C1 segment of cervical spinal cord (tissue), 14 donors: ENCODE measurements around the gene ZBTB38.

Source experiments
- DNase-seq, 14 donors: peaks; one replicate each; lab custom pipeline; 2025; lab: John Stamatoyannopoulos, UW

The ZBTB38 gene

GRCh38 chr3:141367038-141367730 lies 1.1 kb upstream of the ZBTB38 start:
- DNase-seq: no peak

GRCh38 chr3:141368925-141369794 lies 856 bp downstream of the ZBTB38 start:
- peak in 1 of 14 donors; percentile 49 for DNase-seq

GRCh38 chr3:141370065-141370533 lies 1.8 kb downstream of the ZBTB38 start:
- peak in 8 of 14 donors; percentile 28 to 60 (median 46) for DNase-seq

- DNase-seq: no peak
Measured at GRCh38 chr3:141371882-141372281, 3.6 kb downstream of the ZBTB38 start.

- DNase-seq: no peak
Measured at GRCh38 chr3:141372656-141373055, 4.4 kb downstream of the ZBTB38 start.

- DNase-seq: no peak
Measured at GRCh38 chr3:141373232-141373631, 4.9 kb downstream of the ZBTB38 start.

GRCh38 chr3:141373768-141374526 lies 5.6 kb downstream of the ZBTB38 start:
- no peak for DNase-seq

GRCh38 chr3:141375381-141376301 lies 7.3 kb downstream of the ZBTB38 start:
- DNase-seq: no peak

GRCh38 chr3:141377377-141377776 lies 9.1 kb downstream of the ZBTB38 start:
- DNase-seq: no peak

GRCh38 chr3:141378556-141378955 lies 10.3 kb downstream of the ZBTB38 start:
- no peak for DNase-seq

- DNase-seq: no peak
Measured at GRCh38 chr3:141379250-141379966, 11.1 kb downstream of the ZBTB38 start.

- no peak for DNase-seq
Measured at GRCh38 chr3:141380279-141380678, 12.0 kb downstream of the ZBTB38 start.

GRCh38 chr3:141380987-141381386 lies 12.7 kb downstream of the ZBTB38 start:
- no peak for DNase-seq

- no peak for DNase-seq
Measured at GRCh38 chr3:141382571-141382970, 14.3 kb downstream of the ZBTB38 start.

- peak in 1 of 14 donors; percentile 22 for DNase-seq
Measured at GRCh38 chr3:141383555-141384129, 15.3 kb downstream of the ZBTB38 start.

GRCh38 chr3:141384157-141384556 lies 15.9 kb downstream of the ZBTB38 start:
- DNase-seq: peak in 1 of 14 donors; percentile 69

GRCh38 chr3:141384575-141384974 lies 16.3 kb downstream of the ZBTB38 start:
- peak in 1 of 14 donors; percentile 80 for DNase-seq

GRCh38 chr3:141385406-141386125 lies 17.3 kb downstream of the ZBTB38 start:
- DNase-seq: peak in 1 of 14 donors; percentile 62

- DNase-seq: peak in 2 of 14 donors; percentile 19 to 68
Measured at GRCh38 chr3:141386126-141386488, 17.8 kb downstream of the ZBTB38 start.
